A549 treated with AZD9567 at 1 μM for 4 hours (cell line): ENCODE measurements around the gene SLC5A6. TPM values are rescaled to one million over a fixed set of nuclear protein-coding genes. Genes with fewer than 3 reads are reported as not detected.

Experiments used
- total RNA-seq: library from RNA; stranded (reverse); fragments of 200-300 nt; extraction: Qiagen RNA extraction; gene quantifications from 5 replicates; pipeline ENCODE4 v1.2.3, GENCODE V29; 2022; ENCODE audit not compliant: insufficient read depth

SLC5A6 gene
- total RNA-seq, result 63.5 to 78.6 TPM (median 67.4 TPM) in 5 replicates

DNA sequence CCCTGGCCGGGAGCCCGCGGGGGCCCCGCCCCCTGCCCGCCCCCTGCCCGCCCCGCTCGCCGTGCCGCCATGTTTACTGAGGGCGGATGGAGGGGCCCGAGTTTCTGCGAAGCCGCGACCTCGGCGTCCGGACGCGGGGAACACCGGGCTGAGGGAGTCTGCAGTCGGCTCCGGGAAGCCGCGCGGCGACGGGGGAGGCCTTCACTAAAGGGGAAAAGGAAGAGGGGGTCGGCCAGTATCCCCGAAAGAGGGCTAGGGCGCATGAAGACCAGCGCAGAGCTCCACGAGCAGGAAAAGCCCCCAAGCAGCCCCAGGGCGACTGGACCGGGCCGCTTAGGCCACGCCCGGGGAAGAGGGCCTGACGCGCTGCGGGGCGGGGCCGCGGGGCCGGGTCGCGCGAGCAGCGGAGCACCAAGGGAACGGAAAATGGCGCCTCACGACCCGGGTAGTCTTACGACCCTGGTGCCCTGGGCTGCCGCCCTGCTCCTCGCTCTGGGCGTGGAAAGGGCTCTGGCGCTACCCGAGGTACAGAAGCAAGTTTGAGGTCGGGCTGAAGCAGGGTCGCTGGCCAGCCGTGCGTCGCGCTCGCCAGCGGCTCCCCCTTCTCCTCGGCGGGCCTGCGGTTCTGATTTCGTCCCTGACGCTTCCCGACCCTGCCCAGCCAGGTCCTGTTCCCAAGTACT lies at the start of gene SLC5A6, which contains the start of gene ATRAID:
Gene SLC5A6, minus strand, starts transcription at position 326 of the 683 bp plus-strand sequence. CDS start 4,618 bp downstream, outside the sequence.
Gene ATRAID, plus strand, starts transcription at position 99 of the 683 bp plus-strand sequence. Its CDS starts 328 bp downstream, at position 427.

DNA sequence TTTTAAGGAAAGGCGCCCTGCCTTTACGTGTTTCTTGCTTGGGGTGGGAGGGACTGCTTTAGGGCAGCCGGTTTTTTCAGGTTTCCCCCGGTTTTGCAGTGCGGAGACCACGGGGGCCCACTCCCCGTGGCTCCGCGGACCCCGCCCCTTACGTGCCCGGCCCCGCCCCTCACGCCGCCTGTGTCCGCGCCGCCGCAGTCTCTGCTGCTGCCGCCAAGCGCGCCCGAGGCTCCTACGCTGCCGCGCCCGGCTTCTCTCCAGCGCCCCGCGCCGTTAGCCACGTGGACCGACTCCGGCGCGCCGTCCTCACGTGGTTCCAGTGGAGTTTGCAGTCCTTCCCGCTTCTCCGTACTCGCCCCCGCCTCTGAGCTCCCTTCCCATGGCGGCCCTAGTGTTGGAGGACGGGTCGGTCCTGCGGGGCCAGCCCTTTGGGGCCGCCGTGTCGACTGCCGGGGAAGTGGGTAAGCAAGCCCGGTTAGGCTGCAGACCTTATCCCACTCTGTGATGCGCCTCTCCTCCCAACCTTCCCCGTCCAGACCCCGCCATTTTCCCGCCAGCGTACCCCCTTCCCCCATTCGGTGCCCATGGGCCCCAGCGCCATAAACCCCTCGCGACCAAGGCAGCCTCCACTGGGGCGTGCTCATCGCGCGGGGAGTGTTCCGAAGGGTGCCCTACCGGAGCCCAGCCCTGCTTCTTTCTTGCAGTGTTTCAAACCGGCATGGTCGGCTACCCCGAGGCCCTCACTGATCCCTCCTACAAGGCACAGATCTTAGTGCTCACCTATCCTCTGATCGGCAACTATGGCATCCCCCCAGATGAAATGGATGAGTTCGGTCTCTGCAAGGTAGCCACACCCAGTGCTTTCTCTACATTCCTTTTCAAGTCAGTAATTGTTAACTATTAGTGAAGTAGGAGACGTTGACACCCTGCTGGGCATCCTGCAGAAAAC lies 5.4 kb upstream of the SLC5A6 start, which contains the start of gene CAD:
Gene CAD, plus strand, starts transcription at position 197 of the 949 bp plus-strand sequence. Its CDS starts 183 bp downstream, at position 380.

Other genes starting within 250 kb of the SLC5A6 start
- gene MAPRE3, start 241.6 kb downstream of the SLC5A6 start, total RNA-seq, result 11.0 to 12.0 TPM (median 11.8 TPM) in 5 replicates
- 64.9 to 70.0 TPM (median 66.6 TPM) in 5 replicates for gene TMEM214, start 179.3 kb downstream of the SLC5A6 start, total RNA-seq
- gene AGBL5, start 160.6 kb downstream of the SLC5A6 start, total RNA-seq, result 25.3 to 37.3 TPM (median 27.1 TPM) in 5 replicates
- 534 to 634 TPM (median 555 TPM) in 5 replicates for gene OST4, start 140.6 kb downstream of the SLC5A6 start, total RNA-seq
- 0.35 to 0.57 TPM (median 0.46 TPM) in 4 of 5 replicates, not detected in the other for gene EMILIN1, start 133.7 kb downstream of the SLC5A6 start, total RNA-seq
- gene KHK, start 125.5 kb downstream of the SLC5A6 start, total RNA-seq, result 8.2 to 11.8 TPM (median 10.4 TPM) in 5 replicates
- 6.1 to 8.7 TPM (median 7.9 TPM) in 5 replicates for gene CGREF1, start 93.1 kb downstream of the SLC5A6 start, total RNA-seq
- gene ABHD1, start 88.5 kb downstream of the SLC5A6 start, total RNA-seq, result 0.98 to 1.5 TPM (median 1.2 TPM) in 4 of 5 replicates, not detected in the other
- gene PREB, start 77.6 kb downstream of the SLC5A6 start, total RNA-seq, result 55.1 to 67.4 TPM (median 61.0 TPM) in 5 replicates
- not detected in 5 replicates for gene PRR30, start 72.9 kb downstream of the SLC5A6 start, total RNA-seq
- not detected in 5 replicates for gene TCF23, start 63.3 kb downstream of the SLC5A6 start, total RNA-seq
- 166 to 218 TPM (median 213 TPM) in 5 replicates for gene ATRAID, start 227 bp downstream of the SLC5A6 start, total RNA-seq
- gene CAD, start 5.1 kb upstream of the SLC5A6 start, total RNA-seq, result 59.2 to 74.0 TPM (median 63.1 TPM) in 5 replicates
- gene SLC30A3, start 50.8 kb upstream of the SLC5A6 start, total RNA-seq, result 4.2 to 9.5 TPM (median 4.2 TPM) in 5 replicates
- gene DNAJC5G, start 63.2 kb upstream of the SLC5A6 start, total RNA-seq, result not detected in 5 replicates
- gene TRIM54, start 70.2 kb upstream of the SLC5A6 start, total RNA-seq, result 0.40 to 0.74 TPM (median 0.46 TPM) in 4 of 5 replicates, not detected in the other
- gene UCN, start 96.2 kb upstream of the SLC5A6 start, total RNA-seq, result 1.8 to 2.9 TPM (median 2.0 TPM) in 4 of 5 replicates, not detected in the other
- gene MPV17, start 110.8 kb upstream of the SLC5A6 start, total RNA-seq, result 64.5 to 91.0 TPM (median 82.5 TPM) in 5 replicates
- 54.5 to 59.0 TPM (median 57.4 TPM) in 5 replicates for gene GTF3C2, start 144.5 kb upstream of the SLC5A6 start, total RNA-seq
- gene EIF2B4, start 158.1 kb upstream of the SLC5A6 start, total RNA-seq, result 42.9 to 63.8 TPM (median 59.4 TPM) in 5 replicates
- 138 to 151 TPM (median 144 TPM) in 5 replicates for gene SNX17, start 158.3 kb upstream of the SLC5A6 start, total RNA-seq
- 9.2 to 14.1 TPM (median 14.0 TPM) in 5 replicates for gene ZNF513, start 168.5 kb upstream of the SLC5A6 start, total RNA-seq
- 144 to 166 TPM (median 165 TPM) in 5 replicates for gene PPM1G, start 197.3 kb upstream of the SLC5A6 start, total RNA-seq
- gene NRBP1, start 216.4 kb upstream of the SLC5A6 start, total RNA-seq, result 134 to 146 TPM (median 142 TPM) in 5 replicates
- 0.53 to 1.2 TPM (median 0.83 TPM) in 4 of 5 replicates, not detected in the other for gene KRTCAP3, start 230.1 kb upstream of the SLC5A6 start, total RNA-seq